GM12878 (cell line): ENCODE data around the gene SP6. TPM values are rescaled to one million over a fixed set of nuclear protein-coding genes. Genes with fewer than 3 reads are reported as not detected.

Experiments
- ATAC-seq: fragments of 200-7000 bp; cut with Tn5 transposase; 3 replicates; pipeline ENCODE4 v1.9.1; 2020; ENCODE audit warnings: mild to moderate bottlenecking, moderate library complexity
- BruUV-seq: library from RNA; stranded (reverse); fragments of 400-500 nt; replicated peaks from 2 replicates; lab custom pipeline; 2021; lab: Mats Ljungman, UMichigan
- CTCF ChIA-PET: fragments of 300-600 bp; sonication (Branson Sonifier 250); formaldehyde crosslinking; extraction: SDS; loops from one replicate; lab custom pipeline; 2021; ENCODE audit warnings: inconsistent platforms; lab: Yijun Ruan, JAX
- POLR2A ChIA-PET: fragments of 350-600 bp; formaldehyde crosslinking; extraction: SDS; loops from one replicate; lab custom pipeline; 2021; ENCODE audit warnings: inconsistent platforms; lab: Charles Lee
- RAD21 ChIA-PET: fragments of 300-600 bp; sonication (Branson Sonifier 250); formaldehyde crosslinking; loops from one replicate; lab custom pipeline; 2023; ENCODE audit warnings: antibody characterized with exemption; ENCODE audit not compliant: unreplicated experiment; lab: Charles Lee
- SMC1A ChIA-PET: fragments of 300-600 bp; sonication (Branson Sonifier 250); formaldehyde crosslinking; loops from one replicate; lab custom pipeline; 2023; ENCODE audit not compliant: unreplicated experiment, uncharacterized antibody; lab: Charles Lee
- DNase-seq: peaks from one replicate; pipeline ENCODE4 v3.0.0-alpha.2; 2011; ENCODE audit warnings: low read depth, low spot score
- FAIRE-seq: peaks from 3 replicates; lab custom pipeline; 2011; peaks lifted over from hg19 to GRCh38; lab: Jason Lieb, UNC
- H2AFZ ChIP-seq: 2 replicates; pipeline ENCODE4 v1.6.0; 2011; ENCODE audit warnings: low read depth, low read length, control low read depth; ENCODE audit not compliant: control insufficient read depth
- H3K27ac ChIP-seq: 2 replicates; pipeline ENCODE4 v1.5.1; 2011; ENCODE audit warnings: control low read depth; ENCODE audit not compliant: control insufficient read depth, insufficient read depth
- H3K27me3 ChIP-seq, 2 experiments: replicated peaks in 1 of 2; 2 replicates each; pipeline versions ENCODE4 v1.6.0 to v1.6.1; 2011; ENCODE audit warnings: low read length in 1 of 2; ENCODE audit not compliant: control insufficient read depth in 2 of 2, insufficient read depth in 2 of 2
- H3K36me3 ChIP-seq, 2 experiments: 2 replicates each; pipeline ENCODE4 v1.5.1; 2011; ENCODE audit warnings: low read length in 1 of 2; ENCODE audit not compliant: control insufficient read depth in 2 of 2, insufficient read depth in 2 of 2
- H3K4me1 ChIP-seq: 2 replicates; pipeline ENCODE4 v1.6.1; 2011; ENCODE audit warnings: mild to moderate bottlenecking, low read length, moderate library complexity, mixed read lengths; ENCODE audit not compliant: control insufficient read depth, insufficient read depth
- H3K4me2 ChIP-seq: 2 replicates; pipeline ENCODE4 v1.6.0; 2011; ENCODE audit warnings: control low read depth; ENCODE audit not compliant: control insufficient read depth, insufficient read depth
- H3K4me3 ChIP-seq: fragments of 200-600 bp; sonication (generic); 2 replicates; pipeline ENCODE4 v1.5.1; 2016
- H3K79me2 ChIP-seq: 2 replicates; pipeline ENCODE4 v1.6.0; 2011; ENCODE audit warnings: low read length; ENCODE audit not compliant: control insufficient read depth, insufficient read depth
- H3K9ac ChIP-seq: 2 replicates; pipeline ENCODE4 v1.8.0; 2011; ENCODE audit warnings: low read length, control low read depth, mixed read lengths; ENCODE audit not compliant: control insufficient read depth, insufficient read depth
- H3K9me3 ChIP-seq: replicated peaks from 3 replicates; pipeline ENCODE4 v1.5.1; 2011; ENCODE audit warnings: mild to moderate bottlenecking, low read length; ENCODE audit not compliant: control insufficient read depth, insufficient read depth
- H4K20me1 ChIP-seq: 2 replicates; pipeline ENCODE4 v1.6.0; 2011; ENCODE audit not compliant: control insufficient read depth, insufficient read depth
- EED ChIP-seq: sonication (generic); IDR thresholded peaks from 2 replicates; pipeline ENCODE4 v1.6.1; 2016; ENCODE audit warnings: antibody characterized with exemption, low read depth
- ESRRA ChIP-seq: IDR thresholded peaks from 2 replicates; pipeline ENCODE4 v1.6.1; 2012; ENCODE audit warnings: mild to moderate bottlenecking, low read length, improper control_type of control experiment
- KLF5 ChIP-seq: fragments of 450-650 bp; IDR thresholded peaks from 2 replicates; pipeline ENCODE4 v1.6.1; 2014; ENCODE audit warnings: mild to moderate bottlenecking; ENCODE audit not compliant: partially characterized antibody
- MTA3 ChIP-seq: IDR thresholded peaks from 2 replicates; pipeline ENCODE4 v1.6.1; 2012; ENCODE audit warnings: low read length, inconsistent platforms, borderline replicate concordance
- MYC ChIP-seq: IDR thresholded peaks from 2 replicates; pipeline ENCODE4 v1.6.1; 2011; ENCODE audit warnings: mild to moderate bottlenecking, low read length, moderate library complexity, inconsistent platforms; ENCODE audit not compliant: insufficient read depth, insufficient replicate concordance, insufficient read length, severe bottlenecking
- NFIC ChIP-seq: IDR thresholded peaks from 2 replicates; pipeline ENCODE4 v1.6.1; 2012; ENCODE audit warnings: low read depth, mild to moderate bottlenecking, inconsistent platforms, low read length, moderate library complexity
- RELA ChIP-seq: fragments of 450-650 bp; IDR thresholded peaks from 2 replicates; pipeline ENCODE4 v1.8.0; 2014; ENCODE audit warnings: borderline replicate concordance; ENCODE audit not compliant: partially characterized antibody
- RFX5 ChIP-seq: IDR thresholded peaks from 2 replicates; pipeline ENCODE4 v1.6.1; 2011; ENCODE audit warnings: low read depth, low read length, improper control_type of control experiment
- SUZ12 ChIP-seq: fragments of 200-600 bp; sonication (generic); IDR thresholded peaks from one replicate; pipeline ENCODE4 v1.6.1; 2018; ENCODE audit warnings: antibody characterized with exemption, mild to moderate bottlenecking; ENCODE audit not compliant: unreplicated experiment
- TARDBP ChIP-seq: IDR thresholded peaks from 2 replicates; pipeline ENCODE4 v1.6.1; 2016; ENCODE audit warnings: borderline replicate concordance
- ZBED1 ChIP-seq: IDR thresholded peaks from 2 replicates; pipeline ENCODE4 v1.6.1; 2016; ENCODE audit warnings: borderline replicate concordance
- WGBS: methylation state at CpG from one replicate; pipeline ENCODE4 v1.1.6; 2016; ENCODE audit warnings: low lambda C conversion rate; ENCODE audit not compliant: insufficient replicate concordance, insufficient coverage; ENCODE audit errors: missing lambda C conversion rate; 5-methylcytosine and 5-hydroxymethylcytosine counted together
- in situ Hi-C: fragments of 300-500 bp; cut with MboI; formaldehyde crosslinking; loops from 9 replicates; pipeline ENCODE4 v1.14.3; 2018; ENCODE audit warnings: mixed read lengths
- intact Hi-C: fragments of 100-400 bp; cut with micrococcal nuclease; formaldehyde crosslinking; loops from one replicate; pipeline ENCODE4 v1.14.2; 2022; ENCODE audit not compliant: unreplicated experiment
- polyA plus RNA-seq, 11 experiments: library from polyadenylated mRNA; depleted of rRNA in 4 of 11; unstranded in 6 of 11; stranded (reverse) in 5 of 11; fragments of >200 nt; fragmentation: Nextera tagmentation in 4 of 11; fragmentation: Illumina TruSeq in 1 of 11; extraction: Ambion mirVana in 4 of 11; extraction: Trizol in 1 of 11; gene quantifications; 1 replicate in 1 of 11; 2 replicates in 10 of 11; pipeline versions ENCODE4 v1.2.1 to v1.2.3, GENCODE V29; 2011 to 2016; ENCODE audit warnings: inconsistent platforms in 2 of 11, missing spikeins in 2 of 11, low read depth in 1 of 11
- total RNA-seq, 4 experiments: library from RNA; depleted of rRNA in 3 of 4; stranded (reverse); fragments of >200 nt in 3 of 4; fragmentation: Illumina TruSeq in 1 of 4; extraction: Trizol in 1 of 4; gene quantifications; 2 replicates each; pipeline versions ENCODE4 v1.2.1 to v1.2.3, GENCODE V29; 2013 to 2021
- TF ChIP-seq, protein P1 (sequence below): fragments of 150-350 bp; IDR thresholded peaks from 2 replicates; pipeline ENCODE4 v1.6.1; 2014; ENCODE audit warnings: mild to moderate bottlenecking, low read depth, low read length

The SP6 gene
- total and polyA plus RNA-seq, 10 of the 15 experiments (the other 5 are each of a cell fraction or from before 2014, with no cell fraction given), result 0.05 to 0.15 (median 0.06) TPM; not detected in 7

DNA sequence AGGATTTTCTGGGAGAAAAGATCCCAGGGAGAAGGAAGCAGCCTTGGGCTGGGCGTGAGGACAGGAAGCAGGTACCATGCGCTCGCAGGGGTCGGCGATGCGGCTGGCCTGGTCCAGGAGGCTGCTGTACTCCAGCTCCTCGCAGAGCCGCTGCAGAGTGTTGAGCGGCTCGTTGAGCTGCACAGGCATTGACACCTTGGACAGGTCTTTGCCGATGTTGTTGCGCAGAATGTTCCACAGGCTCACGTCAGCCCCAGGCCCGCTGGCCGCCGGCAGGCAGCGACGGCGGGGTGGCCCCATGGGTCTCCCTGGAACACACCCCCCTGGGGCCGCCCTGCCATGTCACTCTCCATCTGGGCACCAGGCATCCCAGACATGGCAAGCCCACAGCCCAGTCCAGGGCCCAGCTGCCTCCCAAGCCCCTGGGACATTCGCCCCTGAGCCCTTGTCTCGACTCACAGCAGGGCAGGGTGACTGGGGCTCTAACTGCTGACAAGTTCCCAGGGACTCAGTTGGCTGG is 37.4 kb downstream of the SP6 start:
- in situ Hi-C loops, result no loop called here
- 93% methylated on average over 22 of the region's 22 CpGs for WGBS

GRCh38 chr17:47813077-47813476 is 37.9 kb downstream of the SP6 start:
- intact Hi-C loops (no loop called here), in situ Hi-C loops (no loop called here)
- 87% methylated on average over 14 of the region's 14 CpGs for WGBS
- no peaks in the 10 kb centered on the region for H3K4me1 ChIP-seq
- FAIRE-seq (no peak), DNase-seq (no peak), ATAC-seq (no peak)
- H2AFZ ChIP-seq, result no peak overlapping the region
- POLR2A ChIA-PET, result interaction anchor here (0.6 kb wide), 1 partner anchor 42 kb away, joined by 3 read pairs; no protein-coding TSS in a partner anchor
- no peak overlapping the region for H3K27ac ChIP-seq
- H3K36me3 ChIP-seq, result peaks cover 11% of the 10 kb centered on the region in 2 experiments; a peak in 3 of 4 replicates
- no peaks in the 10 kb centered on the region for H4K20me1 ChIP-seq
- RAD21 ChIA-PET, result no interaction called here
- SMC1A ChIA-PET, result no interaction called here
- H3K79me2 ChIP-seq, result no peaks in the 10 kb centered on the region
- no peak overlapping the region for H3K4me2 ChIP-seq
- no TSS peak for BruUV-seq
- H3K27me3 ChIP-seq, result no peaks in the 10 kb centered on the region
- no peak overlapping the region for H3K9ac ChIP-seq
- CTCF ChIA-PET, result no interaction called here
- no peak overlapping the region for H3K4me3 ChIP-seq
- TF ChIP-seq SUZ12 (no peak), EED (no peak), ZBED1 (no peak), NFIC (no peak), ESRRA (no peak), TARDBP (no peak), MYC (no peak)
- TF ChIP-seq, protein P1, sequence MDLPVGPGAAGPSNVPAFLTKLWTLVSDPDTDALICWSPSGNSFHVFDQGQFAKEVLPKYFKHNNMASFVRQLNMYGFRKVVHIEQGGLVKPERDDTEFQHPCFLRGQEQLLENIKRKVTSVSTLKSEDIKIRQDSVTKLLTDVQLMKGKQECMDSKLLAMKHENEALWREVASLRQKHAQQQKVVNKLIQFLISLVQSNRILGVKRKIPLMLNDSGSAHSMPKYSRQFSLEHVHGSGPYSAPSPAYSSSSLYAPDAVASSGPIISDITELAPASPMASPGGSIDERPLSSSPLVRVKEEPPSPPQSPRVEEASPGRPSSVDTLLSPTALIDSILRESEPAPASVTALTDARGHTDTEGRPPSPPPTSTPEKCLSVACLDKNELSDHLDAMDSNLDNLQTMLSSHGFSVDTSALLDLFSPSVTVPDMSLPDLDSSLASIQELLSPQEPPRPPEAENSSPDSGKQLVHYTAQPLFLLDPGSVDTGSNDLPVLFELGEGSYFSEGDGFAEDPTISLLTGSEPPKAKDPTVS, result no peak
- H3K9me3 ChIP-seq, result no peaks in the 10 kb centered on the region

More for the DNA sequence above, 37.4 kb downstream of the SP6 start:
- Histone ChIP-seq H2AFZ (no peak overlapping the region), H3K9ac (no peak overlapping the region), H3K9me3 (no peaks in the 10 kb centered on the region)
- ChIA-PET RAD21 (no interaction called here), POLR2A (no interaction called here)
- BruUV-seq, result no TSS peak
- TF ChIP-seq ESRRA, result no peak
- TF ChIP-seq MTA3, result no peak
- TF ChIP-seq KLF5, result no peak
- TF ChIP-seq RFX5, result no peak
- TF ChIP-seq RELA, result no peak
- TF ChIP-seq, all 136 proteins: peak for 0
- DNase-seq (no peak), ATAC-seq (no peak), FAIRE-seq (no peak)
- Histone ChIP-seq H3K4me3 (no peak overlapping the region), H4K20me1 (no peaks in the 10 kb centered on the region), H3K4me2 (no peak overlapping the region), H3K27ac (no peak overlapping the region), H3K27me3 (no peaks in the 10 kb centered on the region), H3K4me1 (no peaks in the 10 kb centered on the region), H3K79me2 (no peaks in the 10 kb centered on the region), H3K36me3 (peaks cover 11% of the 10 kb centered on the region in 2 experiments; a peak in 3 of 4 replicates)
- ChIA-PET CTCF (no interaction called here), SMC1A (no interaction called here)
- intact Hi-C loops, result no loop called here
